GM11168 (cell line): ENCODE data around the gene SYT12.

Source experiments
- in situ Hi-C: fragments of 300-500 bp; cut with MboI; formaldehyde crosslinking; loops from one replicate; pipeline ENCODE4 v1.12.0; 2022; ENCODE audit warnings: low sequenced_read_pairs; ENCODE audit not compliant: unreplicated experiment

The SYT12 gene

DNA sequence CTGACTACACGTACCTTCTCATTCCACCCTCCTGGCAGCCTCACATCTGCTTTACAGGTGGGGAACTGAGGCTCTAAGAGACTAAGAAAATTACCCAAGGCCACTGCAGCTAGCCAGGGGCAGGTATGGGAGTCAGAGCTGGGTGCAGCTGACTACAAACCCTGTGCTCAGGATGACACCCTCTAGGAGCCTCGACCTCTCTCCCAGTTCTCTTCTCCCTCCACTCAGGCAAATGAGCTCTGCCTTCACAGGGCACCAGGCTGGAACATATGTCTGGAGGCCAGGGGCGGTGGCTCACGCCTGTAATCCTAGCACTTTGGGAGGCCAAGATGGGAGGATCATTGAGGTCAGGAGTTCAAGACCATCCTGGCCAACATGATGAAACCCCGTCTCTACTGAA, 4.0 kb downstream of the SYT12 start:
- in situ Hi-C loops, result no loop called here

DNA sequence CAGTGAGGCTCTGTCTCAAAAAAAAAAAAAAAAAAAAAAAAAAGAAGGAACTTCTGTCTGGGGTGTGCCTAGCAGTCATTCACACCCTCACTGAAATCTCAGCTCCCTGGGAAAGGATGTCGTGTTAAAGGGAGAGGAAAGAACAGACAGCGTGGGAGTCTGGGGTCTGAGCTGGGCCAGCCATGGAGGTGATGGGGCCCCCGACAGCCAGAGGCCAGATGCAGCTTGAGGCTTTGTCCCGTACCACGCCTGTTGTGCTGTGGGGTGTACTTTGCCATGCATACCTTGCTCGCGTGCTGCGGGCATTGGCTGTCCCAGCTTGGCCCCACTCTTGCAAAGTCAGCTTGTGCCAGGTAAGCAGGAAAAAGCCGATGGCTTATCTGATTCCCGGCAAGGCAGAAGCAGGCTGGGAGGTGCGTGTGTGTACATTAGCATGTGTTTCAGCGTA, 4.6 kb downstream of the SYT12 start:
- in situ Hi-C loops, result no loop called here

DNA sequence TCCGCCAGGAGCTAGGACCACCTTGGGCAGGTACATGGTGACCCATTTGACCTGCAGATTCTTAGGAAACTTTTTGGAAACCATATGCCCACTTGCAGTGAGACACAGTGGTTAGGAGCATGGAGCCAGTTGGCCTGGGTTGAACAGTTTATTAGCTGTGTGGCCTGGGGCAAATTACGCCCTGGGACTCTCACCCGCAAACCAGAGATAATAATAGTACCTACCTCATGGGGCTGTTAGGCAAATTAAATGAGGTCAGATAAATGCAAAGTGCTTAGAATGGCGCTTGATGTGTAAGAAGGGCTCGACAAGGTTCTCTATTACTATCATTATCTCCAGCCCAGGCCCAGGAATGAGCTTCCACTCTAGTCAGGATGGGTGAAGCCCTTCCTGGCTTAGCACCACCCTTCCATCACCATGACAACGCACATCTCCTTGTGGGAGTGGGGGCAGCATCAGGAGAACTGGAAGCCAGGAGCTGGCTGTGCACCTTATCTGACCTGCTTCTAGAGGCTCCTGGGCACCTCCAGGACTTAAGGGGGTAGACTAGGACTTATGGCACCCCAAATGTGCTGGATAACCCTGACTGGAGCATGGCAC, 5.1 kb downstream of the SYT12 start:
- in situ Hi-C loops, result no loop called here

DNA sequence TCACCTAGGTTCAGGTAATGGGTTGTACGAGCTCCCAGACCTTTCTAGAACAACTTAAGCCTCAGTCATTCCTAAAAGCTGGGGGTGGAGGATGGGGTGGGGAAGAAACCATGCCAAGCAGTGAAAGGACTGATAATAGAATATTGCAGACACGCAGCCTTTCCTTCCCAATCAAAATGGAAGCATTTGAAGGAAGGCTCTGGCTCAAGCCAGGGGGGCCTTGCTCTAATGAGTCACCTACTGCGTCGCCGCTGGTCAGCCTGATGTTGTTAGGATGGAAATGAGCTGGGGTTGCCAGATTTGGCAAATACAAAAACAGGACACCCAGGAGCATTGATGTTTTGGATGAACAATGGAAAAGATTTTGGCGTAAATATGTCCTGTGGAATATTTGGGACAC, 6.2 kb downstream of the SYT12 start:
- in situ Hi-C loops, result no loop called here

DNA sequence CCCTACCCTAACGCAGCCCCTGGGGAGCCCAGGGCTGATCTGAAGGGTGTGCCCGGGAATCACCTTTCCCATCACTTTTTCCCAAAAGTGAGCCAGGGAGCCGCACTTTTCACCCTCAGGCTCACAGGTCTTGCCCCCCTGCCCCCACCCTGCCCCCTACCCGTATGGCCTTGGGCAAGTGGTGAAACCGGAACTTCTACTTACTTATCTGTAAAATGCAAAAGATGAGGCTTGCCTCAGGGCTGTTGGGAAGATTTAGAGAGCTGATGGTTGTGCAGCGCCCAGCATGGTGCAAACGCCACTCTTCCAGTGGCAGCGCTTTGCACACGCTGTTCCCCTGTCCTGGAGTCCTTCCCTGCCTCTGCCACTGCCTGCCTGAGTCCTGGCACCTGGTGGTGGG, 8.0 kb downstream of the SYT12 start:
- in situ Hi-C loops, result no loop called here

DNA sequence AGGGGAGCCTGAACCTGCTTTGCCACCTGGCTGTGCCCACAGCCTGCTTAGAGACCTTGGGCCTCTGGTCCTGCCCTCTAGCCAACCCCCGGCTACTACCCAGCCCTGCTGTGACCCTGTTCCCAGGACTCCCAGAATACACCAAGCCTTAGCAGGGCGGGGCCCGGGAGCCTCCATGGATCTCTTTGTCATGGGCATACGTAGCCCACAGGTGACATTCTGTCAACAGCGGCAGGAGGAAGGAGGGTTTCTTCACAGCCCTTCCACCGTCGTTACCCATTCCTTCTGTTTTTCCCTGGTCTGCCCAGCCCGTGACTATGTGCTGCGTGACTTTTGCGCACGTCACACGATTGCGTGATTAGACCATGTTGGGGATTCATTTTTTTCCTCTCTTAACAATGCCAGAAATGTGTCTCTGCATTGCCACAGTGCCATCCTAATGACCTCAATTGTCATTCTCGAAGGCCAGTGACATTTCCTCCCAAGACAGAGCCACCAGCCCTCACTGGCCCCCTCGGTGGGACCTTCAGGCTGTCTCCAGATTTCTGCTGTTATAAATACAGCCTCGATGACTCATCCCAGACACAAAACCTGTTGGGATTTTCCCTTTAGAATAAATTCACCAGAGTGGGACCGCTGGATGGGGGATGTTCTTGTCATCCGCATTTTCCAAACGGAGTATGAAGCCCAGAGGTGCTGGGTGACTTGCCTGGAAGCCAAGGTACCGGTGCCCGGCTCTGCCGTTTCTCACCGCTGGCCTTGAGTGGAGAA, 9.0 kb downstream of the SYT12 start:
- in situ Hi-C loops, result no loop called here

DNA sequence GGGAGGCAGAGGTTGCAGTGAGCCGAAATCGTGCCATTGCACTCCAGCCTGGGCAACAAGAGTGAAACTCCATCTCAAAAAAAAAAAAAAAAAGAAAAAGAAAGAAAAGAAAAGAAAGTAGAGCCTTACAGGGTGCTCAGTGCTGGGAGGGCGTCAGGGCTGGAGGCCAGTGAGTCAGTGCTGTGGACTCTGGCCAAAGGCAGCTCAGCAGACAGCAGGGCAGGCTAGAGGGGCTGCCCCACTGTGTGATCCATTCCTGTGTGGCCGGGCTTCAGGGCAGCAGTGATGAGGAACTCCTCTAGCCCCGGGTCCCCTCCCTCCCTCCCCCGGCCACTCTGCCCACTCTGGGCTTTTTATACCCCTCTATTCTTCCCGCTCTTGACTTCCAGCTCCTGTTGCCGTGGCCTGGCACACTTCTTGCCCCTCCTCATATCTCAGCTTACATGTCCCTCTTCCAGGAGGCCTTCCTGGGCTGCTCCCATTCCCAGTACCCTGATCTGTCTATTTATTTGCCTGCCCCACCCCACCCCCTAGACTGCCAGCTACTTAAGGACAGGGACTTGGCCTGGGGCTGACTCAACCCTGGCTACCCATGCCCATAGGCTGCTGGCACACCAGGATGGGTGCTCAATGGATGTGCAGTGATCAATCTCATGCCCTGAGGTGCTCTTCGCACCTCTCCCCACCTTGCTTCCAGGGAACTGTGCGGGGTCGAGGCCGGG, 10.1 kb downstream of the SYT12 start:
- in situ Hi-C loops, result no loop called here

DNA sequence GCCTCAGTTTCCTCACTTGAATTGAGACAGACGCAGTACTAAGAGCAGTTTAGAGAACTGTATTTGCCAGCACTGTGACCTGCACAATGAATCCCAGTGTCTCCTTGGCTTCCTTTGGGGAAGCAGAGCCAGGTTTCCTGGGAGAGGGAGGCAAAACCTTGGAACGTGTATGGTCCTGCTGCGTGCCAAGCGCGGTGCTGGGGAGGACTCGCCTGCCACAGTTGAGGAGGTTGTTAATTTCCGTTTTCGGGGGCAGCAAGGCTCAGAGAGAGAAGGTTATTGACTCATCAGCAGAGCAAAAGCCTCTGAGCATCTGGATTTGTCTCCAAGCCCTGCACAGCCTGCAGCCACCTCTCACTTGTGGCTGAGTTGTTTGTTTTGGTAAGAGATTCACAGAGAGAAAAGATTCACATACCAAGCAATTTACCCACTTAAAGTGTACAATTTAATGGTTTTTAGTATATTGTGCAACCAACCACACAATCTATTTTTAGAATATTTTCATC, 10.8 kb downstream of the SYT12 start:
- in situ Hi-C loops, result no loop called here

DNA sequence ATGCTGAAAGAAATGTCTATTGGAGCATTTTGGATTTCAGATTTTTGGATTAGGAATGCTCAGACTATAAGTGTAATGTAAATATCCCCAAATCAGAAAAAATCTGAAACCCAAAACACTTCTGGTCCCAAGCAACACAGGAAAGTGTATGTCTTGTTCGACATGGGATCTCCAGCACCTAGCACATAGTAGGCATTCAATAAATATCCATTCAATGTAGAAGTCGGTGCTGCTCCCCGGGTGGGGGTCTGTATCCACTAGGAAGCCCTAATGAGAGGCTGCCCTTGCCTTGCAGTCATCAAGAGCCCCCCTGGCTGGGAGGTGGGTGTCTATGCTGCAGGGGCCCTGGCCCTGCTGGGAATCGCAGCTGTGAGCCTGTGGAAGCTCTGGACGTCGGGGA, 11.4 kb downstream of the SYT12 start:
- in situ Hi-C loops, result no loop called here

DNA sequence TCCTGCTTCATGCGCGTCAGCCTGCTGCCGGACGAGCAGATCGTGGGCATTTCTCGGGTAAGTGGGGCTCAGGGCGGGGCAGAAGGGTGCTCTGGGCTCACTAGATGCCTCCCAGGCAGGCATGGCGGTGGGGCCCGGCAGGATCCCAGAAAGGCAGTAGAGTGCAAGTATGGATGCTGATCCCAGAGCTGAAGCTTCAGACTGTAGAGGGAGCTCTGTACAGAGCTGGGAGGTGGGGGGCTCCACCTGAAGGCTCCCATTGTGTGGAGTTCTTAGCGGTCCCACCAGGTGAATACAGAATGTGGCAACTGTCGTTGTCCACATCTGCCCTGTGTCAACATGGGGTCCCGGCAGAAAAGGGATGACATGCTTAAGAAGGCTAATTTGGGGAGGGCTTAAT, 17.2 kb downstream of the SYT12 start:
- in situ Hi-C loops, result no loop called here

DNA sequence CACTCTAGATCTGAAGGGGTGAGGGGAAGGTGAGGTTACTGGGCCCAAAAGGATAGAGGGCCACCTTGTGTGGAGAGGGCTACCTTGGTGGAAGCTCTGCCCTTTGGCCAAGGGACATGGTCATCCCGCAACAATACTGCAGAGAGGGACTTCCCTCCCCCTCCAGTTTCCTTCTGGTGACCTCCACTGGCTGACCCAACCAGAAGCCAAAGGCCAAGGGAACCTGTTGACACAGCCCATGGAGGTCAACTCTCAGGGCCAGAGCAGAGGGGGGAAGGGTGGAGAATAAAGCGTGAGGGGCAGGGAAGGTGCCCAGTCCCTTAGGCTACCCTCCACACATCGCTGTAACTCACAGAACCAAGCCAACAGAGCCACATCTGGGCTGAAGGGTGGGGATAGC, 18.7 kb downstream of the SYT12 start:
- in situ Hi-C loops, result no loop called here

DNA sequence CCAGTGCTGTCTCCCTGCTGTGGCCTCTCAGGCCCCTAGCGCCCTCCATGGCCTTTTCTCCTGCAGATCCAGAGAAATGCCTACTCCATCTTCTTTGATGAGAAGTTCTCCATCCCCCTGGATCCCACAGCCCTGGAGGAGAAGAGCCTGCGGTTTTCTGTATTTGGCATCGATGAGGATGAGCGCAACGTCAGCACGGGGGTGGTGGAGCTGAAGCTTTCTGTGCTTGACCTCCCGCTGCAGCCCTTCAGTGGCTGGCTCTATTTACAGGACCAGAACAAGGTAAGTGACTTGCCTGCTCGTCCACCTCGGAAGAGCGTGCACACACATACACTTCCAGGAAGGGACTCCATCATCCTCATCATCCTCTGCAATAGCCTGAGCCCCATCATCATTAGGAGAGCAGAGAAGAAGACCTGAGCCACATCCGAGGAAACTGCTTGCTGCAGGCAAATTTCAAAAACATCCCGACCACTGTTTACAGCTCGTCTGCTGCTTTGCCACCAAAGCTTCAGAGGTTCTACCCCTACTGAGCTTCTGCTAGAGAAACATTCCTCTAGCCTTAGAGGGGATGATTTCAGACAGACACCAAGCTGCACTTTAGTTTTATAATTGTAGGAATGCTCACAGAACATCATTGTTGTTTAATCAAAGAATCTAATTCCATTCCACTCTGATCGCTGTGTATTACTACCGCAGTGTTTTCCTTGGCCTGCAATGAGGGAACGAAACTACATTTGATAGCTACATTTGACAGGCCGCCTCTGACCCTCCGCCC, 20.8 kb downstream of the SYT12 start:
- in situ Hi-C loops, result no loop called here

DNA sequence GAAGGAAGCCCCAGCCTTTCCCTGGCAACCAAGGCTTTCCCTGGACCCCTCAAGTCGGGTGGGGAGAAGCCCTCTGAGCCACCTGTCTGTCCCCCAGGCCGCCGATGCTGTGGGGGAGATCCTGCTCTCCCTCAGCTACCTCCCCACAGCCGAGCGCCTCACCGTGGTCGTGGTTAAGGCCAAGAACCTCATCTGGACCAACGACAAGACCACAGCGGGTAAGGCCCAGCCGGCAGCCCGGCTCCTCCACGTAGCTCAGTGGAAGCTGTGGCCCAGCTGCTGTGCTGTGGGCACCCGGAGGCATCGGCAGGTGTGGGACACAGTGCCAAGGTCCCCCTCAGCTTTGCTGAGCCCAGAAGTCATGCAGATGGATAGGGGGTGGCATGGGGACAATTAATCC, 21.6 kb downstream of the SYT12 start:
- in situ Hi-C loops, result no loop called here

DNA sequence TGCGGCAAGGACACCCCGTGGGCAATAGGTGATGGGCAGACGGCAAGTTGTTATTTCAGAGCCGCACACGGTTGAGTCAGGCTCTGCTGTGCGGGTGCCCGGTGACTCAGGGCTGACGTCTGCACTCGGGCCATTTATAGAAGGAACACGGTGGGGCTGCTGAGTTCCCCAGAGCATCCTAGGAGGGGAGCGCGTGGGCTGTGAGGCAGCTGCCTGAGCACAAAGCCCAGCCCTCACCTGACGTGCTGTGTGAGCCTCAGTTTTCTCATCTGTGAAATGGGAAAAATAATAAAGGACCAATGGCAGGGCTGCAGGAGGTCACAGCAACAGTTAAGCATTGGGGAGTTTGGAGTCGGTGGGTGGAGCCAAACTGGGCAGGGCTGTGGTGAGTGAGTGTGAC, 22.4 kb downstream of the SYT12 start:
- in situ Hi-C loops, result no loop called here

DNA sequence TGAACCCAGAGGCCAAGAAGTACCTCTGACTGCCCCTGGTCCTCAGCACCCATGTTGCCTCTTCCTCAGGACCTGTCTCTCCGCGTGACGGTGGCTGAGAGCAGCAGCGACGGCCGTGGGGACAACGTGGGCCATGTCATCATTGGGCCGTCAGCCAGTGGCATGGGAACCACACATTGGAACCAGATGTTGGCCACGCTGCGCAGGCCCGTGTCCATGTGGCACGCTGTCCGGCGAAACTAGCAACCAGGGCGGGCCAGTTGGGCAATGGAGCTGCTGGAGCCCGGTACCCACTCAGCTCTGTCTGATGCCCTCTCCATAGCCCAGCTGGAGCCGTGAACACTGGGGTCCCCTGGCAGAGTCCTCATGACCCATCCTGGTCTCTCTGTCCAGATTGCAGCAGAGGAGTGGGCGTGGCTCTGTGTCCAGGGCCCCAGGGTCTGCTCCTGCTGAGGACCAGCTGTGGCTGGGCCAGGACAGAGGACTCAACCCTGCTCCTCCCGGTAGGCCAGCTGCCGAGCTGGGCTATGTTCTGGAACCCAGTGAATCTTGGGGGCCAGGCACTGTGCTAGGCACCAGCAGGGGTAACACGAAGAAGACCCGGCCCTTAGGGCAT, 25.7 kb downstream of the SYT12 start:
- in situ Hi-C loops, result no loop called here

DNA sequence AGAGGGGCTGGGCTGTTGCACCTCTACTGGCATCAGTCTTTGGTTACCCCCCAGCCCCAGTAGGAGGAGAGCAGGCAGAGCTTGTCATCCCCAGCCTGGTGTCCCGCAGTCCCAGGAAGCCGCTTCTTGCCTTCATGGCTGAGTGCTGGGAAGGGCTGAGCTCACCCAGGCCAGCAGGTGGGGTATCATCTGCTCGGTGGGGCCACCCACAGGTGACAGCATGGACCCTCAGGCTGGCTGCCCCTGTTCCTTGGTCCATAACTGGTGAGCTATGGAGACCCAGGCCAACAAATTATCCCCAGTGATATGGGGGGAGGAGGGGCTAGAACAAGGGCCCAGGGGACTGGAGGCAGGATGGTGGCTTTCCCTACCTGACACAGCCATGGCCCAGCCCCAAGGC, 27.2 kb downstream of the SYT12 start:
- in situ Hi-C loops, result no loop called here

DNA sequence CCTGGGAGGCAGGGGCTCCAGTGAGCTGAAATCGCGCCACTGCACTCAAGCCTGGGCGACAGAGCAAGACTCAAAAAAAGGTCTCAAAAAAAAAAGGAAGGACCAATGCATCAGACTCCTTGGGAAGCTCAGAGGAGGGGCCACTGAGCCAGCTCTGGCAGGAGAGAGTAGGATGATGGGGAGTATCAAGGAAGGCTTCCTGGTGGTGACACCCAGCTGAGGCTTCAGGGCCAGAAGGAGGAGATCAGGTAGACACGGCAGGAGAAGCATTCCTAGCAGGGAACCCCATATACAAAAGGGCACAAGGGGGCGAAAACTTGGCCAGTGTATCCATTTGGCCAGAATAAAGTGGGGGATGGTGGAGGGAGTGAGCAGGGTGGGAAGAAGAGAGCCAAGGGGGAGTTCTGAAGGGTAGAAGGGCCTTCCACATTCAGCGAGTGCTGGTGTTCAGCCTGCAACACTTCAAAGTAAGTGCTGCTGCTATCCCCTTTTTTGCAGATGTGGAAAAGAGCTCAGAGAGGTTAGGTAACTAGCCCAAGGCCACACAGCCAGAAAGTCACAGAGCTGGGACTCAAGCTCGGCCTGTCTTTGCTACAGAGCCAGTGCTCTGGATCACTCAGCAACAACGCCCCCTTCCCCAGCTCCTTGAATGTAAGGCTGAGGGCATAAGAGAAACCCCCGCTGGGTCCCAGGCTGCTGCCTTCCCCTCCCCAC, 28.4 kb downstream of the SYT12 start:
- in situ Hi-C loops, result no loop called here

DNA sequence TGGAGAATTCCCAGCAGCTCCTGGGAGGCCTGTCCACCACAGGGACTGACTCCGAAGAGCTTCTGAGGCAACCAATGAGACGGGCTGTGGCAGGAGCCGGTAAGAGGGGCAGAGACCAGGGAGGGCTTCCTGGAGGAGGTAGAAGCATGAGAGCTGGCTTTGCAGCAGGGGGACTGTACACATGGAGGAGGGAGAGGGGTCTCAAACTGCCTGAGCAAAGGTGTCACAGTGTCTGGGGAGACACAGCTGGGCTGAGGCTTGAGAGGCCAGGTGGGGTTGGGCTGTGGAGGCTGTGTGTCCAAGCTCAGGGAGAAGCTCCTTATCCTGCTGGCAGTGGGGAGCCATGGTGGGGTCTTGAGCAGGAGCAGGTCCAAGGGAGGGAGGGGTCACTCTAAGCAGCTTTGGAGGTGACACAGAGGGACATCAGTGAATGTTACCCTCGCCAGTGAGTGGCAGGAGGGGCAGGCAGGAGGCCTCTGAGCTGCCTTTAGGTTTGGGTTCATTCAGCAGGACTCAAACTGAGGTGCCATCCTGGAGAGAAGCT, 29.1 kb downstream of the SYT12 start:
- in situ Hi-C loops, result no loop called here

DNA sequence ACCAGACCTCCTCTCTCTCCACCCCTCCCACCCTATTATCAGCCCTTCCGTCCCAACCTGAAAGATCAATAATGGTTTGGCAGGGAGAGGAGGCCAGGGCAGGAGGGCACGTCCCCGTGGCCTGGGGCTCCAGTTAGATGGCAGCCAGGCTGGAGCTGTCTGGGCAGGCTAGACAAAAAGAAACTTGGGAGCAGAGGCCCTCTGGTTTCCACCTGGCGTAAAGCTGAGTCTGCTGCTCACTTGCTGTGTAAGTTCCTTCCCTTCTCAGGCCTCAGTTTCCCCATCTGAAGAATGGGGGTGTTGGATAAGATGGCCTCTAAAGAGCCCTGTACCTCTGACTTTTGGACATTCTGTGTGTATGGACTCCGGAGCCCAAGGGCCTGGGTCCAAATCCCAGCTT, 30.0 kb downstream of the SYT12 start:
- in situ Hi-C loops, result no loop called here
